GM12801 (cell line): ENCODE measurements around the gene CMPK2.

Experiments used
- CTCF ChIP-seq: IDR thresholded peaks from one replicate; pipeline ENCODE4 v1.5.1; 2011; ENCODE audit warnings: control low read depth; ENCODE audit not compliant: insufficient read length; ENCODE audit errors: extremely low read depth

Gene CMPK2

DNA sequence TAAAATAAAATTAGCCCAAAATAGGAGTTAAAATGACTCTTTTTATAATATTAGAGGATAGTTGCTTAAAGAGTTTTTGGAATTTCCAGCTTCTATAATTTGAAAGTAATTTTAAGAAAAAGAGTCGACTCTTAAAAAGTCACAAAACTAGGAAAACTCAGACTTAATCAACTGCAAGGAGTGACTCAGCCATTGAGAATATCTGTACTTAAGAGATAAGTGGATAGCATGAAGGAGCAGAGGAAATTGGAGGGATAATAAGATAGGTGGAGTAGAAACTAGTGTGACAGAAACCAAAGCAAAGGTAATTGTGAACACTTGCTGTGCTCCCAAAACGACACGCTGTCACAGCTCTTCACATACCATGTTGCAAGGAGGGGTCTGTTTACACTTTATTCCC, 20.3 kb upstream of the CMPK2 start:
- TF ChIP-seq CTCF = no peak

- no peak for TF ChIP-seq CTCF
Observed at GRCh38 chr2:6885551-6885950, 19.8 kb upstream of the CMPK2 start.

DNA sequence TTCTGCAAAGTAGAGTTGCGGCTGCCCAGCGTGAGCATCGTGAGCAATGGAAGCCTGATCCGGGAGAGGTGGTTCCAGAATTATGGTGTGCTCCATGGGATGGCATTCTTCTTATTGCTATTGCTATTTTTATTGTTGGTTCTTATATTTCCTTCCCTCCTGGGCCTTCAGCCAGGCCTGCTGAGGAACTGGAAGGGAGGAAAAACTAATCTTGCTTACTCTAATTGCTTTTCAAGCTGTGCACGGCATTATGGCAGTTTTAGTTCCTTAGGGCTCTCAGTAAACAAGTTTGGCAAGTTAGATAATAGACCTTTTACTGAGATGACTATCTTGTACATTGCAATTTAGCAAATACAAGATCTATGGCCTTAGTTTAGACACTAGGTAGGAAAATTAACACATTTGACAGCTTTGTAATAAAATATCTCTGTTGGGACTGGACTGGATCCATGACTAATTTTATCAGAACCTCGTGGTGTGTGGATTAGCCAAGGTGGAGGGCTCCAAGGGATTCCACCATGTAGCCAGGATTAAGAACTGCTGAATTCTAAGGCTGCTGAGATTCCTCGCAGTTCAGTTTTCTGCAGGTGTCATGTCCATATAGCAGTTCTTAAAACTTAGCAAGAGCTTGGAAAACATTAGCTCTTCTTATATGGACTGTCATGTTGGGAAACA, 17.9 kb upstream of the CMPK2 start:
- no peak for TF ChIP-seq CTCF

DNA sequence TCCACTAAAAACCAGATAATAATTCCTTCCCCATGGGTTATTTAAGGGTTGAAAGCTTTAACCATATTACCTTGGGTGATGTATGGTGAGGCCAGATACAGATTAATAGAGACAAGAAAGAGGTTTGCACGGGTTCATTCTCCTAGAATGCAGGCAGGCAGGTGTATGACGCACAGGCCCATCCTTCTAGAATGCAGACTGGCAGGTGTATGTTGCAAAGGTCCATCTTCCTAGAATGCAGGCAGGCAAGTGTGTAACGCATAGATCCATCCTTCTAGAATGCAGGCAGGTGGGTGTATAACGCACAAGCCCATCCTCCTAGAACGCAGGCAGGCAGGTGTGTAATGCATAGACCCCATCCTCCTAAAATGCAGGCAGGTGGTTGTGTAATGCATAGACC, 15.8 kb upstream of the CMPK2 start:
- no peak for TF ChIP-seq CTCF

- TF ChIP-seq CTCF = no peak
Observed at GRCh38 chr2:6881046-6881445, 15.3 kb upstream of the CMPK2 start.

DNA sequence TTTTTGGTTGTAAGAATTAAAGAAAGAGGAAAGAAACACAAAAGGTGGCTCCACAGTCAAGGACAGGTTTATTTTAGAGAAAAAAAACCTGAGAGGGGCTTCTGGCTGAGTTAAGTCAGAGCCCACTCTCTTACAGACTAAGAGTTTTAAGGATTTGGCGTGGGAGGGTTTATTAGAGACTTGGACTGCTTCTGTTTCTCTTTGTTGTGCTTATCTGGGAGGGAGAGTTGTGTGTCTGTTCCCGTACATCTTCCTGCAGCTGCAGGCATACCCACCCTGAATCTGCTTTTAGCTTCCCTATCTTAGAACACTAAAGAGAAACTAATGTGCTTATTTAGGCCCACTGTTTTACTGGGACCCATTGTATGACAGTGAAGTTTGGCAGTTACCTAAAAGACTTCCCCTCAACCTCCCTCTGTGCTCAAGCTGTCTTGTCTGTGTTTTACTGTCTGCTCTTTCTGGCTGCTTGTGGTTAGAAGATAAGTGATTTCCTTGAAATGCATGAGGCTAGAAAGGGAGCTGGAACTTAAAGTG, 14.6 kb upstream of the CMPK2 start:
- no peak for TF ChIP-seq CTCF

- no peak for TF ChIP-seq CTCF
Observed at GRCh38 chr2:6879011-6879410, 13.3 kb upstream of the CMPK2 start.
